ENCODE data around the gene APBB3. TPM values are rescaled to one million over a fixed set of nuclear protein-coding genes. Genes with fewer than 3 reads are reported as not detected.

Gene APBB3
- total RNA-seq, 4 donors from 2014 or later, result 13.5 to 55.9 (median 33.2) TPM

DNA sequence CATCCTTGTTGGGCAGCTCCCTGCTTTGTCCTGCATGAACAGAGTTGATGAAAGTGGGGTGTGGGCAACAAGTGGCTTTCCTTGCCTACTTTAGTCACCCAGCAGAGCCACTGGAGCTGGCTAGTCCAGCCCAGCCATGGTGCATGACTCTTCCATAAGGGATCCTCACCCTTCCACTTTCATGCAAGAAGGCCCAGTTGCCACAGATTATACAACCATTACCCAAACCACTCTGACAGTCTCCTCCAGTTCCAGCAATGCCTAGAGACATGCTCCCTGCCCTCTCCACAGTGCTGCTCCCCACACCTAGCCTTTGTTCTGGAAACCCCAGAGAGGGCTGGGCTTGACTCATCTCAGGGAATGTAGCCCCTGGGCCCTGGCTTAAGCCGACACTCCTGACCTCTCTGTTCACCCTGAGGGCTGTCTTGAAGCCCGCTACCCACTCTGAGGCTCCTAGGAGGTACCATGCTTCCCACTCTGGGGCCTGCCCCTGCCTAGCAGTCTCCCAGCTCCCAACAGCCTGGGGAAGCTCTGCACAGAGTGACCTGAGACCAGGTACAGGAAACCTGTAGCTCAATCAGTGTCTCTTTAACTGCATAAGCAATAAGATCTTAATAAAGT is 4.2 kb upstream of the APBB3 start:
- DNase-seq (ENCODE audit: low spot score) (no peak), ATAC-seq (ENCODE audit: low FRiP score) (no peak)
- TF ChIP-seq CTCF (IDR thresholded peaks at IDR 0.05), result no peak

- no peak for TF ChIP-seq CTCF (IDR thresholded peaks at IDR 0.05)
- ATAC-seq (ENCODE audit: low FRiP score), result no peak
- no peak for DNase-seq (ENCODE audit: low spot score)
Measured at GRCh38 chr5:140567871-140568270, 3.5 kb upstream of the APBB3 start.

DNA sequence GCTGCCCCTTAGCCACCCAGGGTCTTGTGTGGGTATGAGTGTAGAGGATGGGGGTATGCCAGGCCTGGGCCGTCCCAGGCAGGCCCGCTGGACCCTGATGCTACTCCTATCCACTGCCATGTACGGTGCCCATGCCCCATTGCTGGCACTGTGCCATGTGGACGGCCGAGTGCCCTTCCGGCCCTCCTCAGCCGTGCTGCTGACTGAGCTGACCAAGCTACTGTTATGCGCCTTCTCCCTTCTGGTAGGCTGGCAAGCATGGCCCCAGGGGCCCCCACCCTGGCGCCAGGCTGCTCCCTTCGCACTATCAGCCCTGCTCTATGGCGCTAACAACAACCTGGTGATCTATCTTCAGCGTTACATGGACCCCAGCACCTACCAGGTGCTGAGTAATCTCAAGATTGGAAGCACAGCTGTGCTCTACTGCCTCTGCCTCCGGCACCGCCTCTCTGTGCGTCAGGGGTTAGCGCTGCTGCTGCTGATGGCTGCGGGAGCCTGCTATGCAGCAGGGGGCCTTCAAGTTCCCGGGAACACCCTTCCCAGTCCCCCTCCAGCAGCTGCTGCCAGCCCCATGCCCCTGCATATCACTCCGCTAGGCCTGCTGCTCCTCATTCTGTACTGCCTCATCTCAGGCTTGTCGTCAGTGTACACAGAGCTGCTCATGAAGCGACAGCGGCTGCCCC is 2.9 kb upstream of the APBB3 start:
- DNase-seq (ENCODE audit: low spot score), result no peak
- no peak for TF ChIP-seq CTCF (IDR thresholded peaks at IDR 0.05)
- ATAC-seq (ENCODE audit: low FRiP score), result no peak

DNA sequence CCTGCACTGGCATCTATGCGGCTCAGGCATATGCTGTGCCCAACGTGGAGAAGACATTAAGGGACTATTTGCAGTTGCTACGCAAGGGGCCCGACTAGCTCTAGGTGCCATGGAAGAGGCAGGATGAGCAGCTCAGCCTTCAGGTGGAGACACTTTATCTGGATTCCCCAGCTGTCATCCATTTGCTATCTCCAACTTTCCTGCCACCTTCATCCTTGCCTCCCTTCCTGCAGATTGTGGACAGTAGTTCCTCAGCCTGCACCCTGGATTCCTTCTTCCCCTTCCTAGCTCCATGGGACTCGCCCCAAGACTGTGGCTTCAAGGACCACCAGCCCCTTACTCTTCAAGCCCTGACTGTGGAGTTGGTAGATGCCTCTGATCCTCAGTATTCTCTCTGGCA is 2.3 kb upstream of the APBB3 start:
- no peak for DNase-seq (ENCODE audit: low spot score)
- ATAC-seq (ENCODE audit: low FRiP score), result no peak
- no peak for TF ChIP-seq CTCF (IDR thresholded peaks at IDR 0.05)

DNA sequence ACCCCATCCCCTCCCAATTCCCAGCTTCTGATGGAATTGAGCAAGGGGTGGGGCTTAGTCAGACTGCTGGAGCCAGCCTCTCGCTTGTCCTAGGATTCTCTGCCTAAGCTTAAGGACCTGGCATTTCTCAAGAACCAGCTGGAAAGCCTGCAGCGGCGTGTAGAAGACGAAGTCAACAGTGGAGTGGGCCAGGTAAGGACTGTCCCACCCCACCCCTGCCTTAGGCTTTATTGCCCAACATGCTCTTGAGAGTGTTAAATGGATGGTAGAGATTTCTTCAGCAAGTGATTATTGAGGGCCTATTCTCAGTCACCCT is 1.3 kb upstream of the APBB3 start:
- DNase-seq (ENCODE audit: low spot score), result no peak
- ATAC-seq (ENCODE audit: low FRiP score), result no peak
- no peak for TF ChIP-seq CTCF (IDR thresholded peaks at IDR 0.05)

- TF ChIP-seq CTCF (IDR thresholded peaks at IDR 0.05), result no peak
- DNase-seq (ENCODE audit: low spot score), result no peak
- no peak for ATAC-seq (ENCODE audit: low FRiP score)
Measured at GRCh38 chr5:140565024-140565779, 804 bp upstream of the APBB3 start.

Data from omental fat pad (tissue), 4 donors.